ENCODE results near the gene ATXN3L. TPM values are rescaled to one million over a fixed set of nuclear protein-coding genes. Genes with fewer than 3 reads are reported as not detected.

ATXN3L gene
- total RNA-seq, 4 donors from 2014 or later: not detected

- WGBS: 44% methylated on average over 2 of the region's 2 CpGs
- Histone ChIP-seq H3K36me3 (no peaks in the 10 kb centered on the region), H3K9me3 (no peaks in the 10 kb centered on the region)
These were observed 10.6 kb upstream of the ATXN3L start for GRCh38 chrX:13330446-13330845.

GRCh38 chrX:13327666-13328065 is 7.8 kb upstream of the ATXN3L start:
- no peak overlapping the region for H3K27ac ChIP-seq
- no peaks in the 10 kb centered on the region for H3K9me3 ChIP-seq
- no peak overlapping the region for H3K4me3 ChIP-seq
- no peaks in the 10 kb centered on the region for H3K27me3 ChIP-seq
- H3K4me1 ChIP-seq: no peaks in the 10 kb centered on the region
- TF ChIP-seq EP300 (IDR thresholded peaks at IDR 0.05) (no peak), POLR2A (IDR thresholded peaks at IDR 0.05) (no peak), CTCF (IDR thresholded peaks at IDR 0.05) (no peak), POLR2AphosphoS5 (IDR thresholded peaks at IDR 0.05) (no peak)
- DNase-seq (ENCODE audit: low spot score in 2 of 2): no peak
- 96% methylated on average over 8 of the region's 8 CpGs for WGBS
- no peaks in the 10 kb centered on the region for H3K36me3 ChIP-seq

More at GRCh38 chrX:13330446-13330845, 10.6 kb upstream of the ATXN3L start:
- no peak overlapping the region for H3K27ac ChIP-seq
- H3K4me3 ChIP-seq: no peak overlapping the region
- no peaks in the 10 kb centered on the region for H3K4me1 ChIP-seq
- no peaks in the 10 kb centered on the region for H3K27me3 ChIP-seq
- TF ChIP-seq CTCF (IDR thresholded peaks at IDR 0.05): no peak
- no peak for TF ChIP-seq POLR2A (IDR thresholded peaks at IDR 0.05)
- no peak for TF ChIP-seq EP300 (IDR thresholded peaks at IDR 0.05)
- TF ChIP-seq POLR2AphosphoS5 (IDR thresholded peaks at IDR 0.05): no peak
- DNase-seq (ENCODE audit: low spot score in 2 of 2): no peak

- 50% methylated on average over 1 of the region's 1 CpG for WGBS
- DNase-seq (ENCODE audit: low spot score in 2 of 2): no peak
- TF ChIP-seq CTCF (IDR thresholded peaks at IDR 0.05) (no peak), POLR2A (IDR thresholded peaks at IDR 0.05) (no peak), EP300 (IDR thresholded peaks at IDR 0.05) (no peak), POLR2AphosphoS5 (IDR thresholded peaks at IDR 0.05) (no peak)
These were observed 3.4 kb upstream of the ATXN3L start for GRCh38 chrX:13323241-13323640.

GRCh38 chrX:13317366-13317765 is 2.5 kb downstream of the ATXN3L start:
- DNase-seq (ENCODE audit: low spot score in 2 of 2): no peak
- Histone ChIP-seq H3K27me3 (no peaks in the 10 kb centered on the region), H3K36me3 (no peaks in the 10 kb centered on the region), H3K4me1 (no peaks in the 10 kb centered on the region), H3K9me3 (no peaks in the 10 kb centered on the region), H3K4me3 (no peak overlapping the region), H3K27ac (no peak overlapping the region)
- 97% methylated on average over 6 of the region's 6 CpGs for WGBS
- no peak for TF ChIP-seq EP300 (IDR thresholded peaks at IDR 0.05)
- TF ChIP-seq POLR2A (IDR thresholded peaks at IDR 0.05): no peak
- no peak for TF ChIP-seq POLR2AphosphoS5 (IDR thresholded peaks at IDR 0.05)
- no peak for TF ChIP-seq CTCF (IDR thresholded peaks at IDR 0.05)

More at GRCh38 chrX:13323241-13323640, 3.4 kb upstream of the ATXN3L start:
- Histone ChIP-seq H3K27ac (no peak overlapping the region), H3K36me3 (no peaks in the 10 kb centered on the region), H3K27me3 (no peaks in the 10 kb centered on the region), H3K4me3 (no peak overlapping the region), H3K4me1 (no peaks in the 10 kb centered on the region), H3K9me3 (no peaks in the 10 kb centered on the region)

GRCh38 chrX:13311560-13311959 is 8.3 kb downstream of the ATXN3L start:
- TF ChIP-seq POLR2AphosphoS5 (IDR thresholded peaks at IDR 0.05) (no peak), CTCF (IDR thresholded peaks at IDR 0.05) (no peak), POLR2A (IDR thresholded peaks at IDR 0.05) (no peak), EP300 (IDR thresholded peaks at IDR 0.05) (no peak)
- no peaks in the 10 kb centered on the region for H3K36me3 ChIP-seq
- H3K4me1 ChIP-seq: no peaks in the 10 kb centered on the region
- H3K4me3 ChIP-seq: no peak overlapping the region
- no peak overlapping the region for H3K27ac ChIP-seq
- H3K9me3 ChIP-seq: no peaks in the 10 kb centered on the region
- no peak for DNase-seq (ENCODE audit: low spot score in 2 of 2)
- WGBS: 95% methylated on average over 6 of the region's 6 CpGs
- no peaks in the 10 kb centered on the region for H3K27me3 ChIP-seq

All from suprapubic skin (tissue), 4 donors.